Inferior parietal cortex (tissue), 1 donor: Measurements from ENCODE around the gene SLC35F3.
"Not testable (repeated sequence)": the region's sequence is repeated elsewhere in the genome, so short reads cannot be mapped to it uniquely, and the experiment has no call there.

ENCODE experiments used
- DNase-seq: peaks from one replicate; pipeline ENCODE4 v3.0.0-alpha.2; 2016; ENCODE audit errors: extremely low spot score

The SLC35F3 gene

GRCh38 chr1:234289538-234290305 lies 385.2 kb downstream of the SLC35F3 start:
- DNase-seq = no peak

- no peak for DNase-seq
Observed at GRCh38 chr1:234292011-234292410, 387.5 kb downstream of the SLC35F3 start.

- no peak for DNase-seq
Observed at GRCh38 chr1:234292548-234292947, 388.1 kb downstream of the SLC35F3 start.

GRCh38 chr1:234294109-234294817 lies 389.8 kb downstream of the SLC35F3 start:
- DNase-seq = no peak

- no peak for DNase-seq
Observed at GRCh38 chr1:234295068-234295467, 390.6 kb downstream of the SLC35F3 start.

- no peak for DNase-seq
Observed at GRCh38 chr1:234295626-234296025, 391.1 kb downstream of the SLC35F3 start.

GRCh38 chr1:234296496-234296895 lies 392.0 kb downstream of the SLC35F3 start:
- DNase-seq = no peak

GRCh38 chr1:234297668-234298067 lies 393.2 kb downstream of the SLC35F3 start:
- DNase-seq = no peak

GRCh38 chr1:234300096-234300495 lies 395.6 kb downstream of the SLC35F3 start:
- no peak for DNase-seq

- not testable (repeated sequence) for DNase-seq
Observed at GRCh38 chr1:234301663-234302062, 397.2 kb downstream of the SLC35F3 start.

- no peak for DNase-seq
Observed at GRCh38 chr1:234302354-234302962, 398.0 kb downstream of the SLC35F3 start.

- no peak for DNase-seq
Observed at GRCh38 chr1:234303231-234303630, 398.8 kb downstream of the SLC35F3 start.

GRCh38 chr1:234307726-234308125 lies 403.2 kb downstream of the SLC35F3 start:
- DNase-seq = no peak

- DNase-seq = no peak
Observed at GRCh38 chr1:234309243-234309597, 404.7 kb downstream of the SLC35F3 start.

GRCh38 chr1:234309598-234310459 lies 405.4 kb downstream of the SLC35F3 start:
- DNase-seq = peak; percentile 72

GRCh38 chr1:234310460-234310817 lies 406.0 kb downstream of the SLC35F3 start:
- no peak for DNase-seq

GRCh38 chr1:234311414-234311813 lies 406.9 kb downstream of the SLC35F3 start:
- DNase-seq = no peak

- no peak for DNase-seq
Observed at GRCh38 chr1:234313171-234313570, 408.7 kb downstream of the SLC35F3 start.

- DNase-seq = no peak
Observed at GRCh38 chr1:234315091-234315541, 410.6 kb downstream of the SLC35F3 start.

GRCh38 chr1:234315588-234315987 lies 411.1 kb downstream of the SLC35F3 start:
- no peak for DNase-seq

GRCh38 chr1:234316486-234316885 lies 412.0 kb downstream of the SLC35F3 start:
- no peak for DNase-seq

- no peak for DNase-seq
Observed at GRCh38 chr1:234316937-234317336, 412.5 kb downstream of the SLC35F3 start.
